ENCODE measurements around the gene DLG2. TPM values are rescaled to one million over a fixed set of nuclear protein-coding genes. Genes with fewer than 3 reads are reported as not detected.

DLG2 gene
- total RNA-seq, 1 donor from 2014 or later = 0.17 TPM

DNA sequence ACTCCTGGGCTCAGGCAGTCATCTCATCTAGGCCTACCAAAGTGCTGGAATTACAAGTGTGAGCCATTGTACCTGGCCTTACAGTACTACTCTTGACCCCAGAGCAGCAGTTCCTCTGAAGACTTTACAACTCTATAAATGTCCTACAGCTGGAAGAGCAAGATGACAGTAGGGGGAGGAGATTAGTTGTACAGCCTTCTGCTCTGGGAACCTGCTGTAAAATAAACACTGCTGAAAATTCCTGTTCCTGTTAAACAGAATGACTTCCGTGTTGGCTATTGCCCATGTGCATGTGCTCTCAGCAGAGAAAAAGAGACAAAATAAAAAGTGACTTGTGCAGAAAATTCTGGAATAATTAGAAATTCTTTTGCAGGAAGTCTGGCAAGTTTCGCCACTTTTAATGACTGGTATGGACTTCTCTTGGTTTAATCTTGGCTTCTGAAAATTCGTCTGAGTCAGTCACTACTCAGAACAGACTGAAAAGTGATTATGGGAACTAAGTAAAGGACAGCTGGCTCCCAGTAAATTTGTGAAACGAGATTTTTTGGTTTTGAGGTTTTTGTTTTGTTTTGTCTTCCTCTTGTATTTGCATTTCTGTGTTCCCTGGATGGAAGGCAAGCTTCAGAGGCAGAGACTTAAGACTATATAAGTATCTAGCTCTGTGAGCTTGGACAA is 955.7 kb downstream of the DLG2 start:
- no peak for DNase-seq (ENCODE audit: low read depth)
- TF ChIP-seq, protein P1, sequence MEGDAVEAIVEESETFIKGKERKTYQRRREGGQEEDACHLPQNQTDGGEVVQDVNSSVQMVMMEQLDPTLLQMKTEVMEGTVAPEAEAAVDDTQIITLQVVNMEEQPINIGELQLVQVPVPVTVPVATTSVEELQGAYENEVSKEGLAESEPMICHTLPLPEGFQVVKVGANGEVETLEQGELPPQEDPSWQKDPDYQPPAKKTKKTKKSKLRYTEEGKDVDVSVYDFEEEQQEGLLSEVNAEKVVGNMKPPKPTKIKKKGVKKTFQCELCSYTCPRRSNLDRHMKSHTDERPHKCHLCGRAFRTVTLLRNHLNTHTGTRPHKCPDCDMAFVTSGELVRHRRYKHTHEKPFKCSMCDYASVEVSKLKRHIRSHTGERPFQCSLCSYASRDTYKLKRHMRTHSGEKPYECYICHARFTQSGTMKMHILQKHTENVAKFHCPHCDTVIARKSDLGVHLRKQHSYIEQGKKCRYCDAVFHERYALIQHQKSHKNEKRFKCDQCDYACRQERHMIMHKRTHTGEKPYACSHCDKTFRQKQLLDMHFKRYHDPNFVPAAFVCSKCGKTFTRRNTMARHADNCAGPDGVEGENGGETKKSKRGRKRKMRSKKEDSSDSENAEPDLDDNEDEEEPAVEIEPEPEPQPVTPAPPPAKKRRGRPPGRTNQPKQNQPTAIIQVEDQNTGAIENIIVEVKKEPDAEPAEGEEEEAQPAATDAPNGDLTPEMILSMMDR (conservative IDR thresholded peaks at IDR 0.05; ENCODE audit: low read depth, low read length) = no peak

DNA sequence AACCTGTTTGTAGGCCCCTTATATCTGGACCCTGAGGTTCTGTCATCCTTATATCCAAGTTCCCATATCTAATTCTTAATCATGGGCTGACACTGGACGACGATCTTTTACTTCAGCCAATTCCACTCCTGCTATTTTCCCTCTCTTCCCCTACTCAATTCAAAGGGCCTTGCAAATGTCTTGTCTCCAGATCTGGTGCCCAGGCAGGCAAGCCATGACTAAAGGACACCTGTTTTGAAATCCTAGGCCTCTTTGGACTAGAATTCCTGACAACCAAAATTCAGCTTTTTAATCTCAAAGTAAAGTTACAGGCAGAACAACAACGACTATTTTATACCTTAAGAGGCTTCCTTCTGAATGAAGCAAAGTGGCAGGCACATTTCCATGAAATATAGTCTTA is 963.4 kb downstream of the DLG2 start:
- TF ChIP-seq, protein P1 (conservative IDR thresholded peaks at IDR 0.05; ENCODE audit: low read depth, low read length) = no peak
- DNase-seq (ENCODE audit: low read depth) = no peak
- H3K4me3 ChIP-seq (ENCODE audit: low read depth, low read length) = no peak overlapping the region

More for the DNA sequence above, 955.7 kb downstream of the DLG2 start:
- no peak overlapping the region for H3K4me3 ChIP-seq (ENCODE audit: low read depth, low read length)

DNA sequence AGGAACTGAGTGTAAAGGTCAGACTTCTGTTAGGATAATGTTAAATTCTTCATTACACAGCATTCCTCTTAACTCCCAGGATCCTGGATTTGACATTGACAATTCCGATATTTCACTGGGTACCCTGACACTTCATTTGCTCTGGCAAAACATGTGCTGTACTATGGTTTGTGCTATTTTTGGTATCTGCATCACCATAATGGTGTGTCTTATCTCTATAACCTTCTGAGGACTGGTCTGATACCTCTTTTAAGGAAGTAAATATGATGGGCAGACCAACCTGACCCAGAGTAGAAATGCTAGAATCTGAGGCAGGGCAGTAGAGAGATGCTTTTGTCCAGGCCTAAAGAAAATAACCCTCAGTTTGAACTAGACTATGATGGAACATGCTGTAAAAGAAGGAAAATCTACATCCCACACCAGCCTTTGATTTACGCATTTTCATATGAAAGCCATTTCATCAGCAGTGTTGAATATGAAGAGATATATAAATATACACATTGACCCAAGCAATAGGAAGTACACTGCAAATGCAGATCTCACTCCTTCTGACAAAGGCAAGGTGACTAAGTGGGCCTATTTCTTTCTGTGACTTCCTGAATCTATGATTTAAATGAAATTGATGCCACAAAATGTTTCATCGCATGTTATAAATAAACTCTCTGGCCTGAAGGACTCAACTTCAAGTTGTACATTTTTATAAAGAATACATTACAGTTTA is 966.7 kb downstream of the DLG2 start:
- DNase-seq (ENCODE audit: low read depth) = no peak
- H3K4me3 ChIP-seq (ENCODE audit: low read depth, low read length) = no peak overlapping the region
- TF ChIP-seq, protein P1 (conservative IDR thresholded peaks at IDR 0.05; ENCODE audit: low read depth, low read length) = no peak

DNA sequence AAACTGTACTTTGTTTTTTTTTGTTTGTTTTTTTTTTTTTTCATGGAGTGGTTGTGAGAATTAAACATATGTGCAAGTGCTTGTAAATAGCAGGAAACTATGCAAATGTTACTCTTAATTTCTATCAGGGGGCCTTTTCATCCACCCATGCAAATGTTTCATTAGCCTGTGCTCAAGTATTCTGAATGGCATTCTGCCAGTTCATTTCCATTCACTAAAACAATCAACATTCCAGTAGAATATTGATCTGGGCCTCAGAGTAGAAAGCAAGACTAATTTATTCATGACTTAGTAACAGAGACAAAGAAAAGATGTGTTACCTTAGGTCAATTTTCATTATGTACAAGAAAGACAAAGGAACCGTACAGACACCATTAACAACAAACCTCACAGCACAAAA is 971.4 kb downstream of the DLG2 start:
- no peak overlapping the region for H3K4me3 ChIP-seq (ENCODE audit: low read depth, low read length)
- TF ChIP-seq, protein P1 (conservative IDR thresholded peaks at IDR 0.05; ENCODE audit: low read depth, low read length) = no peak
- DNase-seq (ENCODE audit: low read depth) = no peak

DNA sequence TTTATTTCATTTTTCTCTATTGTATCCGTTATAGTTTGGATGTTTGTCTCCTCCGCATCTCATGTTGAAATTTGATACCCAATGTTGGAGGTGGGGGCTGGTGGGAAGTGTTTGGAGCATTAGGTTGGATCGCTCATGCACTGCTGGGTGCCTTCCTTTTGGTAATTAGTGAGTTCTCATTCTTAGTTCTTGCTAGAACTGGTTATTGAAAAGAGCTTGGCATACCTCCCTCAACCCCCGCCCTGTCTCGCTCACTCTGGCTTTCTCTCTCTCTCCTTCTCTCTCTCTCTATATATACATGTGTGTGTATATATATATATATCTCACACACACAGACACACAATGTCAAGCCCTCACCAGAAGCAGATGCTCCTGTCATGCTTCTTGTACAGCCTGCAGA is 978.7 kb downstream of the DLG2 start:
- H3K4me3 ChIP-seq (ENCODE audit: low read depth, low read length) = no peak overlapping the region
- no peak for DNase-seq (ENCODE audit: low read depth)
- TF ChIP-seq, protein P1 (conservative IDR thresholded peaks at IDR 0.05; ENCODE audit: low read depth, low read length) = no peak

DNA sequence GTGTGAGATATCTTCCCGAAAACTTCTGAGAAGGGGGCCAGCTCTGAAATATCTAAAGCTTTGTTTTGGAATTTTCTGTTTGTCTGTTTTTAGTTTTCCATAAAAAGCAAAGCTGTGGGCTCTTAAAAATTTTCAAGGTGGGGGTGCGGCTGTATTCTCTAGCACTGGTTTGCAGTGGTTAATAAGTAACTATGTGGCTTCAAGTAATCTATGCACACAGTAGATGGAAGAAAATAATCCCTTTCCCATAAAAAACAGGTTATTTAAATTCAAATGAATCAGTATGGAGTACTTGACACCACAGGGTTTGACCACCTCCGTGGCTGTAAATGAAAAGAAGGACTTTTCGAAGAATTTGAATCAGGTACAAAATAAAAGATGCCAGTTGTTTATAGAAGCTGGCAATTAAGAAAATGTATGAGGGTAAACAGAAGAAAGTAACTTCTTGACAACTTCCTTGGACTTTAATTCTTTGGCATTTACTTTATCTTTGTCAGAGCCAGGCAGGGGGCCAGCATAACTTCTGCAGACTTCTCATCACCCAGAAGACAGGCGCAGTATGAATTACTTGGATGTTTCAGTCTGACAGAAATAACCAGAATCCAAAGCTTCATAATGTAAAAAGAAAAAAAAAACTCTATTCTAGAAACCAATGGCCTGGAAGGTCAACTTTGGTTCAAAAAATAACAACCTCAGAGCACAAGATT is 981.0 kb downstream of the DLG2 start:
- no peak overlapping the region for H3K4me3 ChIP-seq (ENCODE audit: low read depth, low read length)
- TF ChIP-seq, protein P1 (conservative IDR thresholded peaks at IDR 0.05; ENCODE audit: low read depth, low read length) = no peak
- no peak for DNase-seq (ENCODE audit: low read depth)

Data from epithelial cell of proximal tubule (primary cell).